ENCODE data around the gene KISS1R. TPM values are rescaled to one million over a fixed set of nuclear protein-coding genes. Genes with fewer than 3 reads are reported as not detected.

Gene KISS1R
- total and polyA plus RNA-seq, 2 of the 4 experiments (the other 2 are of a cell fraction): not detected

- peaks cover 25% of the 10 kb centered on the region for H3K4me1 ChIP-seq (ENCODE audit: control insufficient read depth, insufficient read depth, low read length)
- H2BK20ac ChIP-seq (ENCODE audit: low read depth, low read length): no peak overlapping the region
- H3K79me1 ChIP-seq (ENCODE audit: low read depth in 1 of 2, low read length in 2 of 2): peaks cover 28 to 74% of the 10 kb centered on the region in 2 experiments
- no peak overlapping the region for H3K4me2 ChIP-seq (ENCODE audit: low read depth, low read length)
- H3K27me3 ChIP-seq (ENCODE audit: control insufficient read depth, insufficient read depth, low read length): no peaks in the 10 kb centered on the region
- ChIA-PET CTCF (interaction anchor here (0.6 kb wide), 1 partner anchor 45 kb away, joined by 4 read pairs; no protein-coding TSS in a partner anchor), POLR2A (ENCODE audit: unreplicated experiment) (interaction anchor here (0.6 kb wide), 1 partner anchor 50 kb away, joined by 21 read pairs; no protein-coding TSS in a partner anchor)
- no TSS peak for BruUV-seq (replicated peaks)
- no peak overlapping the region for H4K91ac ChIP-seq (ENCODE audit: insufficient read depth, low read depth, low read length)
- in situ Hi-C loops (cut with MboI; ENCODE audit: low sequenced_read_pairs): no loop called here
- no peak overlapping the region for H4K8ac ChIP-seq (ENCODE audit: low read depth in 2 of 2, low read length in 2 of 2)
- H3K56ac ChIP-seq (ENCODE audit: extremely low read depth, insufficient read depth, low read length): no peak overlapping the region
- ATAC-seq (ENCODE audit: low read depth) (no peak), DNase-seq (no peak)
- H3K36me3 ChIP-seq (ENCODE audit: control insufficient read depth, insufficient read depth, low read length): peaks cover 52% of the 10 kb centered on the region
- no peak overlapping the region for H3K23ac ChIP-seq (ENCODE audit: low read depth, low read length)
- H2AFZ ChIP-seq (replicated peaks; ENCODE audit: low read length, poor library complexity): no peak overlapping the region
- intact Hi-C loops (cut with micrococcal nuclease): no loop called here
- no peak overlapping the region for H2AK5ac ChIP-seq (ENCODE audit: low read depth, low read length)
- no peak overlapping the region for H3K4ac ChIP-seq (ENCODE audit: low read depth, low read length)
- H3K14ac ChIP-seq (replicated peaks; ENCODE audit: low read depth, low read length): no peak overlapping the region
- WGBS, 2 experiments (ENCODE audit: extremely low coverage in 2 of 2, insufficient read length in 1 of 2): 88% methylated on average over 6 of the region's 23 CpGs; no CpG with 5 or more reads in 1 of the 2 experiments
- no peak overlapping the region for H3K27ac ChIP-seq (ENCODE audit: insufficient read depth, low read length)
- no peak overlapping the region for H2BK15ac ChIP-seq (ENCODE audit: low read depth, low read length)
- dilution Hi-C loops (cut with HindIII; ENCODE audit: low sequenced_read_pairs, unreplicated experiment): no loop called here
- no peaks in the 10 kb centered on the region for H3K9me3 ChIP-seq (ENCODE audit: control insufficient read depth, insufficient read depth, low read length)
- no peak overlapping the region for H2BK120ac ChIP-seq (ENCODE audit: low read depth, low read length)
- H3K9ac ChIP-seq (ENCODE audit: low read depth, low read length): no peak overlapping the region
- no peak overlapping the region for H3K18ac ChIP-seq (ENCODE audit: low read depth, low read length)
- H2BK5ac ChIP-seq (ENCODE audit: low read depth, low read length, poor library complexity, severe bottlenecking): no peak overlapping the region
- H4K20me1 ChIP-seq (ENCODE audit: insufficient read depth, low read length): peaks cover 69% of the 10 kb centered on the region
- no peak overlapping the region for H4K5ac ChIP-seq (ENCODE audit: low read depth, low read length)
- H3K4me3 ChIP-seq (ENCODE audit: insufficient read depth, low read depth, low read length): no peak overlapping the region
- peaks cover 17% of the 10 kb centered on the region for H3K9me1 ChIP-seq (ENCODE audit: insufficient read depth, low read length)
- TF ChIP-seq RCOR1 (IDR thresholded peaks at IDR 0.05; ENCODE audit: insufficient replicate concordance, low read length) (no peak), MAFK (IDR thresholded peaks at IDR 0.05; ENCODE audit: low read depth, low read length) (no peak), CEBPB (IDR thresholded peaks at IDR 0.05; ENCODE audit: low read depth, low read length) (no peak), POLR2A (IDR thresholded peaks at IDR 0.05; ENCODE audit: low read depth, low read length) (no peak)
- TF ChIP-seq, protein P1, sequence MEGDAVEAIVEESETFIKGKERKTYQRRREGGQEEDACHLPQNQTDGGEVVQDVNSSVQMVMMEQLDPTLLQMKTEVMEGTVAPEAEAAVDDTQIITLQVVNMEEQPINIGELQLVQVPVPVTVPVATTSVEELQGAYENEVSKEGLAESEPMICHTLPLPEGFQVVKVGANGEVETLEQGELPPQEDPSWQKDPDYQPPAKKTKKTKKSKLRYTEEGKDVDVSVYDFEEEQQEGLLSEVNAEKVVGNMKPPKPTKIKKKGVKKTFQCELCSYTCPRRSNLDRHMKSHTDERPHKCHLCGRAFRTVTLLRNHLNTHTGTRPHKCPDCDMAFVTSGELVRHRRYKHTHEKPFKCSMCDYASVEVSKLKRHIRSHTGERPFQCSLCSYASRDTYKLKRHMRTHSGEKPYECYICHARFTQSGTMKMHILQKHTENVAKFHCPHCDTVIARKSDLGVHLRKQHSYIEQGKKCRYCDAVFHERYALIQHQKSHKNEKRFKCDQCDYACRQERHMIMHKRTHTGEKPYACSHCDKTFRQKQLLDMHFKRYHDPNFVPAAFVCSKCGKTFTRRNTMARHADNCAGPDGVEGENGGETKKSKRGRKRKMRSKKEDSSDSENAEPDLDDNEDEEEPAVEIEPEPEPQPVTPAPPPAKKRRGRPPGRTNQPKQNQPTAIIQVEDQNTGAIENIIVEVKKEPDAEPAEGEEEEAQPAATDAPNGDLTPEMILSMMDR (conservative IDR thresholded peaks at IDR 0.05; ENCODE audit: low read depth, low read length): no peak
- H2AK9ac ChIP-seq (replicated peaks; ENCODE audit: low read depth, low read length, poor library complexity): peak overlapping the region; percentile 51
These were observed 21.2 kb downstream of the KISS1R start for GRCh38 chr19:938233-938923.

All from IMR-90 (cell line).